Esophagus squamous epithelium (tissue), 5 donors: Measurements from ENCODE around the gene FAM107A. TPM values are rescaled to one million over a fixed set of nuclear protein-coding genes. Genes with fewer than 3 reads are reported as not detected.

Experiments
- DNase-seq: peaks from one replicate; lab custom pipeline; 2025; lab: John Stamatoyannopoulos, UW
- H3K27ac ChIP-seq, 4 donors: fragments of 200-600 bp; sonication (generic); one replicate each; pipeline ENCODE4 v1.5.1; 2016 to 2019; ENCODE audit warnings: mild to moderate bottlenecking in 1 of 4
- H3K27me3 ChIP-seq, 4 donors: fragments of 200-600 bp; sonication (generic); 1 replicate in 3 of 4; 2 replicates in 1 of 4; pipeline versions ENCODE4 v1.5.1 to v1.6.0; 2017 to 2021; ENCODE audit warnings: antibody characterized with exemption in 1 of 4
- H3K36me3 ChIP-seq, 3 donors: fragments of 200-600 bp; sonication (generic); one replicate each; pipeline ENCODE4 v1.5.1; 2016 to 2019
- H3K4me1 ChIP-seq, 3 donors: fragments of 200-600 bp; sonication (generic); one replicate each; pipeline ENCODE4 v1.5.1; 2017 to 2019
- H3K4me3 ChIP-seq, 4 donors: fragments of 200-600 bp; sonication (generic); 1 replicate in 3 of 4; 2 replicates in 1 of 4; pipeline ENCODE4 v1.5.1; 2016 to 2019; ENCODE audit warnings: mild to moderate bottlenecking in 2 of 4, moderate library complexity in 1 of 4
- H3K9me3 ChIP-seq, 3 donors: fragments of 200-600 bp; sonication (generic); one replicate each; pipeline ENCODE4 v1.5.1; 2016 to 2019
- CTCF ChIP-seq, 6 experiments: fragments of 450-650 bp in 4 of 6; fragments of 200-600 bp in 2 of 6; sonication (generic) in 2 of 6; IDR thresholded peaks; one replicate each; pipeline ENCODE4 v1.5.1; 2016 to 2019; ENCODE audit warnings: antibody characterized with exemption in 6 of 6, mild to moderate bottlenecking in 4 of 6, moderate library complexity in 4 of 6
- POLR2A ChIP-seq, 4 donors: fragments of 450-650 bp; IDR thresholded peaks; one replicate each; pipeline ENCODE4 v1.6.1; 2017; ENCODE audit warnings: antibody characterized with exemption in 4 of 4, mild to moderate bottlenecking in 4 of 4, moderate library complexity in 3 of 4
- WGBS, 2 donors: methylation state at CpG; one replicate each; pipeline ENCODE4 v1.1.5; 2018; 5-methylcytosine and 5-hydroxymethylcytosine counted together
- intact Hi-C: fragments of 100-400 bp; cut with DNase I; formaldehyde crosslinking; loops from one replicate; pipeline ENCODE4 v1.15.0; 2022
- total RNA-seq, 4 donors: library from RNA; depleted of rRNA; stranded (reverse); fragments of >200 nt; gene quantifications; one replicate each; pipeline ENCODE4 v1.1.0, GENCODE V29; 2016
- donor health status: DM: yes; HTN: yes; CAD: no.

The FAM107A gene
- total RNA-seq, 4 donors from 2014 or later = 3.9 to 78.6 (median 10.8) TPM

GRCh38 chr3:58562498-58562897, 14.7 kb downstream of the FAM107A start:
- intact Hi-C loops = no loop called here
- peaks cover 0 to 34% (median 8%) of the 10 kb centered on the region in 3 donors for H3K36me3 ChIP-seq
- H3K4me3 ChIP-seq = no peak overlapping the region
- WGBS, 2 donors = 75% methylated on average over 1 of the region's 4 CpGs; no CpG with 5 or more reads in 1 of the 2 donors
- no peak for TF ChIP-seq CTCF (IDR thresholded peaks at IDR 0.05)
- H3K4me1 ChIP-seq = peaks cover 0 to 7% (median 0%) of the 10 kb centered on the region in 3 donors
- H3K27ac ChIP-seq = no peak overlapping the region
- H3K27me3 ChIP-seq = no peaks in the 10 kb centered on the region
- no peaks in the 10 kb centered on the region for H3K9me3 ChIP-seq
- DNase-seq = no peak

GRCh38 chr3:58560771-58561311, 16.4 kb downstream of the FAM107A start:
- no peak for DNase-seq
- Histone ChIP-seq H3K27me3 (no peaks in the 10 kb centered on the region), H3K4me3 (no peak overlapping the region), H3K4me1 (peaks cover 0 to 17% (median 0%) of the 10 kb centered on the region in 3 donors), H3K9me3 (no peaks in the 10 kb centered on the region), H3K36me3 (peaks cover 0 to 17% (median 1%) of the 10 kb centered on the region in 3 donors), H3K27ac (no peak overlapping the region)
- intact Hi-C loops = no loop called here
- TF ChIP-seq POLR2A (IDR thresholded peaks at IDR 0.05) (no peak), CTCF (IDR thresholded peaks at IDR 0.05) (no peak)
- 73 to 80% methylated on average over 2 to 12 of the region's 12 CpGs for WGBS, 2 donors

GRCh38 chr3:58559586-58559985, 17.6 kb downstream of the FAM107A start:
- WGBS, 2 donors = 75 to 77% methylated on average over 5 of the region's 5 CpGs
- DNase-seq = no peak
- intact Hi-C loops = no loop called here

GRCh38 chr3:58557491-58557890, 19.7 kb downstream of the FAM107A start:
- H3K4me3 ChIP-seq = no peak overlapping the region
- H3K4me1 ChIP-seq = peaks cover 0 to 12% (median 0%) of the 10 kb centered on the region in 3 donors
- no peaks in the 10 kb centered on the region for H3K27me3 ChIP-seq
- no peaks in the 10 kb centered on the region for H3K36me3 ChIP-seq
- intact Hi-C loops = no loop called here
- peaks cover 0 to under 1% (median 0%) of the 10 kb centered on the region in 3 donors for H3K9me3 ChIP-seq
- no peak for TF ChIP-seq POLR2A (IDR thresholded peaks at IDR 0.05)
- 77 to 83% methylated on average over 6 of the region's 6 CpGs for WGBS, 2 donors
- H3K27ac ChIP-seq = peak overlapping the region in 1 of 4 donors; percentile 21
- no peak for DNase-seq

More at GRCh38 chr3:58559586-58559985, 17.6 kb downstream of the FAM107A start:
- Histone ChIP-seq H3K27ac (no peak overlapping the region), H3K4me1 (peaks cover 0 to 12% (median 0%) of the 10 kb centered on the region in 3 donors), H3K9me3 (no peaks in the 10 kb centered on the region), H3K27me3 (no peaks in the 10 kb centered on the region), H3K36me3 (peaks cover 0 to 13% (median 0%) of the 10 kb centered on the region in 3 donors), H3K4me3 (no peak overlapping the region)
- TF ChIP-seq POLR2A (IDR thresholded peaks at IDR 0.05) = no peak
- no peak for TF ChIP-seq CTCF (IDR thresholded peaks at IDR 0.05)

- TF ChIP-seq CTCF (IDR thresholded peaks at IDR 0.05) = no peak
- 44 to 62% methylated on average over 1 to 3 of the region's 6 CpGs for WGBS, 2 donors
- H3K4me3 ChIP-seq = no peak overlapping the region
- H3K27ac ChIP-seq = peak overlapping the region in 1 of 4 donors; percentile 21
- H3K27me3 ChIP-seq = no peaks in the 10 kb centered on the region
- peaks cover 0 to 7% (median 0%) of the 10 kb centered on the region in 3 donors for H3K9me3 ChIP-seq
- intact Hi-C loops = no loop called here
- peaks cover 0 to 12% (median 0%) of the 10 kb centered on the region in 3 donors for H3K4me1 ChIP-seq
- H3K36me3 ChIP-seq = no peaks in the 10 kb centered on the region
- DNase-seq = no peak
Observed at GRCh38 chr3:58556761-58557221, 20.4 kb downstream of the FAM107A start.
